ENCODE results near the gene TMEM213. TPM values are rescaled to one million over a fixed set of nuclear protein-coding genes. Genes with fewer than 3 reads are reported as not detected.
A peak's percentile ranks its signal among the peaks of the same experiment; 100 is the strongest.

The TMEM213 gene
- total RNA-seq, 6 donors from 2014 or later: 0.49 to 6.1 (median 3.6) TPM; not detected in 2

- DNase-seq (no peak), ATAC-seq (ENCODE audit: low FRiP score in 2 of 2) (no peak)
- H3K36me3 ChIP-seq: peaks cover 0 to 2% (median 0%) of the 10 kb centered on the region in 4 donors
- H3K4me1 ChIP-seq: peaks cover 7 to 14% (median 11%) of the 10 kb centered on the region in 4 donors
- 70 to 76% methylated on average over 9 of the region's 9 CpGs for WGBS, 2 donors
- H3K27me3 ChIP-seq: no peaks in the 10 kb centered on the region
- peak overlapping the region in 1 of 4 donors; percentile 36 for H3K27ac ChIP-seq
- TF ChIP-seq POLR2A (IDR thresholded peaks at IDR 0.05) (no peak), POLR2AphosphoS5 (IDR thresholded peaks at IDR 0.05) (no peak), EP300 (IDR thresholded peaks at IDR 0.05) (no peak), CTCF (IDR thresholded peaks at IDR 0.05) (no peak)
- H3K4me3 ChIP-seq: peak overlapping the region in 3 of 4 donors; percentile 8 to 19 (median 11)
- no peaks in the 10 kb centered on the region for H3K9me3 ChIP-seq
Observed at GRCh38 chr7:138838166-138838565, 40.4 kb downstream of the TMEM213 start.

- H3K4me3 ChIP-seq: no peak overlapping the region
- H3K9me3 ChIP-seq: no peaks in the 10 kb centered on the region
- H3K27ac ChIP-seq: no peak overlapping the region
- peaks cover 7 to 13% (median 11%) of the 10 kb centered on the region in 4 donors for H3K4me1 ChIP-seq
- 70 to 93% methylated on average over 8 to 12 of the region's 12 CpGs for WGBS, 2 donors
- TF ChIP-seq POLR2AphosphoS5 (IDR thresholded peaks at IDR 0.05) (no peak), POLR2A (IDR thresholded peaks at IDR 0.05) (no peak), CTCF (IDR thresholded peaks at IDR 0.05) (no peak), EP300 (IDR thresholded peaks at IDR 0.05) (no peak)
- ATAC-seq (ENCODE audit: low FRiP score in 2 of 2): no peak
- DNase-seq: no peak
- peaks cover 0 to 4% (median 0%) of the 10 kb centered on the region in 4 donors for H3K36me3 ChIP-seq
- no peaks in the 10 kb centered on the region for H3K27me3 ChIP-seq
Observed at GRCh38 chr7:138842111-138842510, 44.3 kb downstream of the TMEM213 start.

- no peak for TF ChIP-seq CTCF (IDR thresholded peaks at IDR 0.05)
- TF ChIP-seq EP300 (IDR thresholded peaks at IDR 0.05): no peak
- no peak for TF ChIP-seq POLR2AphosphoS5 (IDR thresholded peaks at IDR 0.05)
- no peak for TF ChIP-seq POLR2A (IDR thresholded peaks at IDR 0.05)
- WGBS, 2 donors: 89 to 93% methylated on average over 20 of the region's 20 CpGs
- no peaks in the 10 kb centered on the region for H3K4me1 ChIP-seq
- H3K4me3 ChIP-seq: no peak overlapping the region
- H3K27me3 ChIP-seq: no peaks in the 10 kb centered on the region
- no peak overlapping the region for H3K27ac ChIP-seq
- no peaks in the 10 kb centered on the region for H3K9me3 ChIP-seq
- DNase-seq (peak in 1 of 2 donors; percentile 70), ATAC-seq (ENCODE audit: low FRiP score in 2 of 2) (no peak)
- H3K36me3 ChIP-seq: peaks cover 0 to 4% (median 0%) of the 10 kb centered on the region in 4 donors
Observed at GRCh38 chr7:138843632-138844580, 46.1 kb downstream of the TMEM213 start.

GRCh38 chr7:138845711-138846110 is 47.9 kb downstream of the TMEM213 start:
- WGBS, 2 donors: 36 to 40% methylated on average over 2 of the region's 2 CpGs
- no peak overlapping the region for H3K27ac ChIP-seq
- no peaks in the 10 kb centered on the region for H3K4me1 ChIP-seq
- no peak overlapping the region for H3K4me3 ChIP-seq
- ATAC-seq (ENCODE audit: low FRiP score in 2 of 2) (no peak), DNase-seq (no peak)
- H3K27me3 ChIP-seq: no peaks in the 10 kb centered on the region
- no peaks in the 10 kb centered on the region for H3K9me3 ChIP-seq
- peaks cover 0 to 7% (median 1%) of the 10 kb centered on the region in 4 donors for H3K36me3 ChIP-seq
- TF ChIP-seq EP300 (IDR thresholded peaks at IDR 0.05): no peak
- no peak for TF ChIP-seq CTCF (IDR thresholded peaks at IDR 0.05)
- TF ChIP-seq POLR2A (IDR thresholded peaks at IDR 0.05): no peak
- TF ChIP-seq POLR2AphosphoS5 (IDR thresholded peaks at IDR 0.05): no peak

All from upper lobe of left lung (tissue), 6 donors.